ENCODE measurements around the gene CTRL.
"Not testable (repeated sequence)": the region's sequence is repeated elsewhere in the genome, so short reads cannot be mapped to it uniquely, and the experiment has no call there.

Gene CTRL

GRCh38 chr16:67924140-67924906 lies 7.3 kb downstream of the CTRL start:
- DNase-seq (ENCODE audit: low read depth in 2 of 2) = no peak

GRCh38 chr16:67923414-67924116 lies 8.1 kb downstream of the CTRL start:
- no peak for DNase-seq (ENCODE audit: low read depth in 2 of 2)

GRCh38 chr16:67922740-67923139 lies 8.9 kb downstream of the CTRL start:
- no peak for DNase-seq (ENCODE audit: low read depth in 2 of 2)

- no peak for DNase-seq (ENCODE audit: low read depth in 2 of 2)
These were observed 9.4 kb downstream of the CTRL start for GRCh38 chr16:67922221-67922620.

GRCh38 chr16:67919622-67920221 lies 11.9 kb downstream of the CTRL start:
- no peak for DNase-seq (ENCODE audit: low read depth in 2 of 2)

DNA sequence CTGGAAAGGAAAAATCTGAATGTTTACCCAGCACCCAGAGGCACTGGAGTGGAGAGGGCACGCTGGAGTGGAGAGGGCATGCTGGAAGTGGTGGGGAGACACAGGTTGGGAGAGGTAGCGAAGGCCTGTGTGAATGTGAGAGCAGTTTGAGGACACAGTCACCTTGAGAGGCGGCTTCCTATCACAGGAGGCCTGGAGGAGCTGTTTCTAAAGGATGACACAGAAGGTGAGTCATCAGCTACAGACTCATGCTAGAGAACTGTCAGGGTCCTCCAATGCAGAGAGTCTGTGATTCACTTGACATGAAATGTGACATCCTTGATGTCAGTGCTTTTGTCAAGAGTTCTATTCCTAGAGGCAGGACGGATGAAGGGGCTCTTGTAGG lies 13.8 kb downstream of the CTRL start:
- DNase-seq (ENCODE audit: low read depth in 2 of 2) = peak in 1 of 2 donors; percentile 31

- no peak for DNase-seq (ENCODE audit: low read depth in 2 of 2)
These were observed 14.4 kb downstream of the CTRL start for GRCh38 chr16:67917140-67917851.

DNA sequence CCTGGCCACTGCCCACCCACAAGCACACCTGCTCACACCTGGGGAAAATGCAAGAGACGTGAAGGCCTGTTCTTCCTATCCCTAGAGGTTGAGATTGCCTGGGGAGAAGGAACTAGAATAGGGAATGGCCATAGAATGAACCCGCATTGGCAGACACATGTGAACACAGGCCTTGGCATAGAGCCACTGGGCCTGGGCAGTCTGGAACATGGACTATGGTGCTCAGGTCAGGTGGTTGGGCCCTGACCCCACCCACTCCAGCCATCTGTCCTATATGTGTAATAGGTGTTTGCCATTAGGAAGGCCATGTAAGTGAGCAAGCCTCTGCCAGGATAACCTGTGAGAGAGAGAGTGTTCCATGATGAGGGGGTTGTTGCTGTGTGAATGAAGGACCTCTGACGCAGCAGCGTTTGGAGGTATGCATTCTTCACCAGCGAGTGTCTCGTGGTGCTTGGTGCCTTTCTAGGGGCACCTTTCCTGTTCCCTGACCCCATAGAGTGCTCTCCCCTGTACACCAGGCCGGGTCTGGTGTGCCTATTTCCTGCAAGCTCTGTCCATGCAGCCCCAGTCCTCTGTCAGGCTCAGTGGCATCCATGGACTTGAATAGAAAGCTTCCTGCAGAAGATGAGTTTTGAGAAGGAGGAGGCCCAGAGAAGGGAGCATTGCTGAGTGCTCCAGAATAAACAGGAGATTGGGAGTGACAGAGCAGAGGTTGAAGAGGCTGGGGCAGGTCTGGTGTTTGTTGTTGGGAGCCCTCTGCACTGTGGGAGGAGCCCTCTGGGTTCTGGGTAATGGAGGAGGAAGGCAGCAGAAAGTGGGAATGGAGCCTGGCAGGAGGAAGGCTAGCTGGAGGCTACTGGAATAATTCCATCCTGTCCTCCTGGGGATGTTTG lies 15.6 kb downstream of the CTRL start:
- DNase-seq (ENCODE audit: low read depth in 2 of 2) = no peak

GRCh38 chr16:67915496-67915769 lies 16.2 kb downstream of the CTRL start:
- DNase-seq (ENCODE audit: low read depth in 2 of 2) = not testable (repeated sequence)

DNA sequence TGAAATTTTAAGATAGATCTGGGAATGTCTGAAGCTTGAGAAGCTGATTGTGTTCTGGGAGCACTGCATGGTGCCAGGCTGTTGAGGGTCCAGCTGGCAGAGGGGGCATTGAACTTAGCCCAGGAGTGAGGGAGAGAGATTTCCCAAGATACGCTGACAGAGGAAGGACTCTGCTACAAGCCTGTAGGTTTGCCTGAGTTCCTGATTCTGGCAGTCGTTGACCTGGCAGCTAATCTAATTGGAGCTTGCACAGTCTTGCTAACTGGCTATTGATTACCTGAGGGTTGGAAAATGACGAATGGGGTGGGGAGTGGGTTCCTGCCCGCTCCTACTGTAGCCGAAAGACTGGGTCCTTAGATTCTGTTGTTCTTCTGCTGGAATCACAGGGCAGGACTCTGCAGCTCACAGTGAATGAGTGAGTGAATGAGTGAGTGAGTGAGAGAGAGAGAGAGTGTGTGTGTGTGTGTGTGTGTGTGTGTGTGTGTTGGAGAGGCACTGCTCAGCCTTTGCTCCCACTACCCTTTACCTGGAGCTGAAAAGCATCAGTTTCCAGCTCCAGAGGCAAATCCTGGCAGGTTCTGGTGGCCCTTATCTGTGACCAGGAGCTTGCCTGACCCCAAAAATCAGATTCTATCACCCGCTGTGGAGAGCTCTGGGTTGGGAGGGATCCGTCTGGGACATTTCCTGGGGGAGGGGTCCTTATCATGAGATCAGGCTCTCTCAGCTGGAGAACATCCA lies 16.7 kb downstream of the CTRL start:
- no peak for DNase-seq (ENCODE audit: low read depth in 2 of 2)

DNA sequence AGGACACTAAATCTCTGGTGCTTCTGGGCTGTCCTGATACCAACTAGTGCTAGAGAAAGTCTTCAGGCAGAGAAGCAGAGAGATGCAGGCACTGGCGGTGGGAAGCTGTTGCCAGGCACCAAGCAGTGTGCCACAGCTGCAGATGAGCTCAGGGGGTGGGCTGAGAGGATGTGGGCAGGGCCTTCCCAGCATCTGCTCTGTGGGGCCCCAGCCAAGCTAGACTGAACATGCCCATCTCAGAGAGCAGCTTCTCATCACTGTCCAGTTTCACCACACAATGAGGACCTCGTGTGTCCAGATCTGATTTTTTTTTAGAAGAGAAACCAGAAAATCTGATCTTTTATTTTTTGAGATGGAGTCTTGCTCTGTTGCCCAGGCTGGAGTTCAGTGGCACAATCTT lies 21.5 kb downstream of the CTRL start:
- DNase-seq (ENCODE audit: low read depth in 2 of 2) = no peak

DNA sequence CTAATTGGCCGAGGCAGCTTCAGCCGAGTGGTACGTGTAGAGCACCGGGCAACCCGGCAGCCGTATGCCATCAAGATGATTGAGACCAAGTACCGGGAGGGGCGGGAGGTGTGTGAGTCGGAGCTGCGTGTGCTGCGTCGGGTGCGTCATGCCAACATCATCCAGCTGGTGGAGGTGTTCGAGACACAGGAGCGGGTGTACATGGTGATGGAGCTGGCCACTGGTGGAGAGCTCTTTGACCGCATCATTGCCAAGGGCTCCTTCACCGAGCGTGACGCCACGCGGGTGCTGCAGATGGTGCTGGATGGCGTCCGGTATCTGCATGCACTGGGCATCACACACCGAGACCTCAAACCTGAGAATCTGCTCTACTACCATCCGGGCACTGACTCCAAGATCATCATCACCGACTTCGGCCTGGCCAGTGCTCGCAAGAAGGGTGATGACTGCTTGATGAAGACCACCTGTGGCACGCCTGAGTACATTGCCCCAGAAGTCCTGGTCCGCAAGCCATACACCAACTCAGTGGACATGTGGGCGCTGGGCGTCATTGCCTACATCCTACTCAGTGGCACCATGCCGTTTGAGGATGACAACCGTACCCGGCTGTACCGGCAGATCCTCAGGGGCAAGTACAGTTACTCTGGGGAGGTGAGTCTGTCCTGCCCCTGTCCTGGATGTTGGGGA lies 22.5 kb downstream of the CTRL start:
- DNase-seq (ENCODE audit: low read depth in 2 of 2) = no peak

DNA sequence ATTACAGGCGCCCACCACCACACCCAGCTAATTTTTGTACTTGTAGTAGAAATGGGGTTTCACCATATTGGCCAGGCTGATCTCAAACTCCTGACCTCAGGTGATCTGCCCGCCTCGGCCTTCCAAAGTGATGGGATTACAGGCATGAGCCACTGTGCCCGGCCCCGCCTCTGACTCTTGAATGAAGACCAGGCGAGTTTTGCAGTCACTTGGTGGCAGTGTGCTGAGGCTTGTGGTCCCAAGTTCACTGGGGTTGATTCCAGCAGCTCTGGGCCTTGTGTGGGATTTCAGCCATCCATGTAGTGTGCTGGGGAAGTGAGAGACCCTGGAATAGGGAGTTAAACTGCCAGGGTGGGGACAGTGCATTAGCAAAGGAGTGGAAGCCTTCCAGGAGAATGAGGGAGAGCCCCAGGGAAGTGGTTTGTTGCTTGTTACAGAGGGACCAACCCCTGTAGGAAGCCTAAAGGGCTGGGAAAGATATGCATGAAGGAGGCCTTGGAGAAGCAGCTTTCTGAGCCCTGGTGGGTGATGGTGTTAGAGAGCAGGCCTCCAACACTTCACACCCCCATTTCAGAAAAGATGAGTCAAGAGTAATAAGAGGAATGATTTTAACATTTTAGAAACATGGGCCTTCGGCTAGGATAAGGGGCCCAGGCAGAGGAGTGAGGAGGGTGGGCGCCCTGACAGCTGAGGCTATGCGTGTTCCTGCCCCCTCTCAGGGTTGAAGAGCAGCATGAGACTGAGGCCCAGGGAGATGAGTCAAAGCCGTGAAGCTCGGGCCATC lies 24.1 kb downstream of the CTRL start:
- no peak for DNase-seq (ENCODE audit: low read depth in 2 of 2)

- no peak for DNase-seq (ENCODE audit: low read depth in 2 of 2)
These were observed 28.8 kb downstream of the CTRL start for GRCh38 chr16:67902831-67903230.

- no peak for DNase-seq (ENCODE audit: low read depth in 2 of 2)
These were observed 29.9 kb downstream of the CTRL start for GRCh38 chr16:67901734-67902133.

DNA sequence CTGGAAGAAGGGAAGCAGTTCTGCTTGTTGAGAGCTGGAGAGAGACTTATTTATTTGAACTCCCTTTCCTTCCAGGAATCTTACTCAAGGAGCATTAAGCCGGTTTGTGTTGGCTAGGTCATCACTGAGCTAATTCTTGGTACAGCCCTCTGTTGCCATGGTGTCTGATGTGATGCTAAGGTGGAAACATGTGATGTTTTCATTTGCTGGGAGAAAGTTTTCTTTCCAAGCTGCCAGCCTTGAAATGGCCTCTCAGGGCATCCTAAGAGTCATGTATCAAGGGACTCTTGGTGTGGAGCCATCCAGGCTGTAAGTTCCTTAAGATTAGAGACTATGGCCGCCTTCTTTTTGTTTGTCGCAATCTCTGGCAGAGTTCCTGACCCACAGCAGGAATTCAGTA lies 34.4 kb downstream of the CTRL start:
- no peak for DNase-seq (ENCODE audit: low read depth in 2 of 2)

GRCh38 chr16:67893743-67894399 lies 37.8 kb downstream of the CTRL start:
- DNase-seq (ENCODE audit: low read depth in 2 of 2) = no peak

GRCh38 chr16:67892899-67893742 lies 38.5 kb downstream of the CTRL start, which contains the start of gene PSKH1:
Gene PSKH1, plus strand, starts transcription at chr16:67893254. Its CDS starts 15,496 bp downstream, at chr16:67908750.
- peak; percentile 86 to 88 for DNase-seq (ENCODE audit: low read depth in 2 of 2)
